Lung microvascular endothelial cell (primary cell): Measurements from ENCODE around the gene C2orf76. TPM values are rescaled to one million over a fixed set of nuclear protein-coding genes. Genes with fewer than 3 reads are reported as not detected.

Source experiments
- DNase-seq, 2 donors: peaks; one replicate each; pipeline versions ENCODE4 v3.0.0 to v3.0.0-alpha.2; 2010; ENCODE audit warnings: low read depth in 2 of 2
- total RNA-seq: library from RNA; depleted of rRNA; stranded (reverse); fragments of >200 nt; gene quantifications from 2 replicates; pipeline ENCODE4 v1.2.1, GENCODE V29; 2014

The C2orf76 gene
- total RNA-seq, 1 donor from 2014 or later, result 12.7 TPM

DNA sequence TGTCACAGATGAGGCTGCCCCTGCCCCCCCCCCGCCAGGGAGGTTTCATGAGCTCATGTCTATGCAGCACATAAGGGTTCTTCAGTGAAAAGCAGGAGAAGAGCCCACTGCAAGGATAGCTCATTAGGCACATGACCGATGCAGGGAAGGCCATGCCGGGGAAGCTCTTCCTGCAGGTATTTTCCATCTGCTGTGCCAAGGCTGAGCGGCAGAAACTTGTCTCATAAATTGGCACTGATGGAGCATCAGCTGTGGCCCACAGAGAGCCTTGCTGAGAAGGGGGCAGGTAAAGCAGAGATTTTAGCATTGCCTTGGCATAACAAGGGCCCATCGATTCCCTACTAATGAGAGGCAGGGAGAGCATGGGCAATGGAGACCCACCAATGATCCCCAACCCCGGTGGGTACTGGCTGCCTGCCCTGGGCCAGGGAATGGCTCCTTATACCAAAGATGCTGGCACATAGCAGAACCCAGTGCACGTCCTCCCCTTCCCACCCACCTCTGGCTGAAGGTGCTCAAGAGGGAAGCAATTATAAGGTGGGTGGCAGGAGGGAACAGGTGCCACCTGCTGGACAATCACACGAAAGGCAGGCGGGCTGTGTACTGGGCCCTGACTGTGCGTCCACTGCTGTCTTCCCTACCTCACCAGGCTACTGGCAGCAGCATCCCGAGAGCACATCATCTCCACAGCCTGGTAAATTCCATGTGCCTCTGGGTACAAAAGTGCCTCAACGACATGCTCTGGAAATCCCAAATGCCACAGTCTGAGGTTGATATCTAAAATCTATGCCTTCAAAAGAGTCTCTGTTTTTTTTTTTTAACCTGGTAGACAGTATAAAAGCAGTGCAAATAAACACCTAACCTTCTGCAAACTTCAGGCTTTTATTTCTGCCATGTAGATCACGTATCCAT lies 101.6 kb downstream of the C2orf76 start:
- DNase-seq, result peak; percentile 61 to 87

DNA sequence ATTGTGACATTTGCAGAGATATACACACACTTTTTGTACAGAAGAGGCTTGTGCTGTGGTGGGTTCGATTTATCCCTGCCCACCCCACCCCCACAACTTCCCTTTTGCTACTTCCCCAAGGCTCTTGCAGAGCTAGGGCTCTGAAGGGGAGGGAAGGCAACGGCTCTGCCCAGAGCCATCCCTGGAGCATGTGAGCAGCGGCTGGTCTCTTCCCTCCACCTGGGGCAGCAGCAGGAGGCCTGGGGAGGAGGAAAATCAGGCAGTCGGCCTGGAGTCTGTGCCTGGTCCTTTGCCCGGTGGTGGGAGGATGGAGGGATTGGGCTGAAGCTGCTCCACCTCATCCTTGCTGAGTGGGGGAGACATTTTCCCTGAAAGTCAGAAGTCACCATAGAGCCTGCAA lies 103.0 kb downstream of the C2orf76 start:
- no peak for DNase-seq

DNA sequence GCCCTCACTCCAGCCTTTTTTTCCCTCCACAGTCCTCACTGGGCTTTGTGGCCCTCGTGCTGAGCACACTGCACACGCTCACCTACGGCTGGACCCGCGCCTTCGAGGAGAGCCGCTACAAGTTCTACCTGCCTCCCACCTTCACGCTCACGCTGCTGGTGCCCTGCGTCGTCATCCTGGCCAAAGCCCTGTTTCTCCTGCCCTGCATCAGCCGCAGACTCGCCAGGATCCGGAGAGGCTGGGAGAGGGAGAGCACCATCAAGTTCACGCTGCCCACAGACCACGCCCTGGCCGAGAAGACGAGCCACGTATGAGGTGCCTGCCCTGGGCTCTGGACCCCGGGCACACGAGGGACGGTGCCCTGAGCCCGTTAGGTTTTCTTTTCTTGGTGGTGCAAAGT lies 103.6 kb downstream of the C2orf76 start:
- no peak for DNase-seq

GRCh38 chr2:119261493-119262225 lies 105.0 kb downstream of the C2orf76 start:
- no peak for DNase-seq

DNA sequence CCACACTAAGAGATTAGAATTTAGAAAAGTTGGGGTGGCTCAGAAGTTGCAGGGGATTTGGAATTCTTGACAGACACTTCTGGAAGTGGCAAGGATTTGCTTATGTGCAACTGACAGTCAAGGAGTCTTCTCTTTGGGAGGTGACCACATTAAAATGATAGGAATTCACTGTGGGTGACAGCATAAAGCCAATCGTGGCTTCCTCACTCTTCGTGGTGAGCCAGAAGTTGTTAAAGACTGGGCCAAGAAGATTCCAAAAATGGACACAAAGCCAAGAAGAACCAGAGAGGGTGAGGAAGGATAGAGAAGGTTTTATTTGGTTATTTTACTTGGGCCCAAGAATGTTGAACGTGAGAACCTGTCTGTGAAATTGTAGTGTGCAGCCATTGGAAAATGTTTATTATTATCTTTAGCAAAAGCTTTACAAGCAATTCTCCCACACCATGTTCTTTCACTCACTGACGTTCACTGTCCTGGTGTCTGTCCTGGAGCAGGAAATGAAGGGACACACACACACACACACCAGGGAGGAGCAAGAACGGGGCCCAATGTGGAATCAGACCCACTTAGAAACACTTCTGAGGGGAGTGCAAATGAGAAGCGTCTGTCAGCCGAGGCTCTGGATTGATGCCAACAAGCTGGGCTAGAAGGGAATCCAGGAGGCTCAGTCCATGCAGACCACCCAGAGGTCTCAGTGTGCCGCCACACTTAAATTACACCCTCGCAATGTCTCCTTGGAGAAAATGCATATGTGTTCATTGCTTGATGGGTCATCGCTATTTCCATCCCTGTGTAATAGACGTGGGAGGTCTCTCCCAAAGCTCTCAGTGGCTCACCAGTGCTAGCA lies 105.8 kb downstream of the C2orf76 start:
- no peak for DNase-seq

DNA sequence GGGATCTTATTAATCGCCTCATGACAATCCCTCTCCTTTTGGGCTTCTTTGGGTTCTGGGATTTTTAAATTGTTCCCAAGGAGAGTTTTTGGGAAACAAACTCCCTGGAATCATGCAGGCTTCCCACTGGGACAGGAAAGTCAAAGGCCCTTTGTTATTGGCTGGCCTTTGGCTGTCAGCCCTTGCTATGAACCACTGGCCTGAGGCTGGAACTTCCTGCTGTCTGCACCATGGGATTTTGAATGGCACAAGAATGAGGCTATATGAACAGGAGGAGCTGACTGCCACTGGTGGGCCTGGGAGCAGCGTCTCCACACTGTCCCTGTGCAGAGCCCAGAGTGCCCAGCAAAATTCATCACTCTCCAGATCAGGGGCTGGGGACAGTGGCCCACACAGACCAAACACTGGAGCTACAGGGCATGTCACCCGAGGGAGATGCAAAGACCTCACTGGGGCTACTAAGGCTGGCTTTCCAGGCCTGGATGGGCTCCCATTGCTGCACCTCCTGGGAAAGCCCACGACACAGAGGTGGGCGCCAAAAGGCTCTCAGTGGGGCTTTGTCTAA lies 107.3 kb downstream of the C2orf76 start:
- peak; percentile 22 to 86 for DNase-seq

DNA sequence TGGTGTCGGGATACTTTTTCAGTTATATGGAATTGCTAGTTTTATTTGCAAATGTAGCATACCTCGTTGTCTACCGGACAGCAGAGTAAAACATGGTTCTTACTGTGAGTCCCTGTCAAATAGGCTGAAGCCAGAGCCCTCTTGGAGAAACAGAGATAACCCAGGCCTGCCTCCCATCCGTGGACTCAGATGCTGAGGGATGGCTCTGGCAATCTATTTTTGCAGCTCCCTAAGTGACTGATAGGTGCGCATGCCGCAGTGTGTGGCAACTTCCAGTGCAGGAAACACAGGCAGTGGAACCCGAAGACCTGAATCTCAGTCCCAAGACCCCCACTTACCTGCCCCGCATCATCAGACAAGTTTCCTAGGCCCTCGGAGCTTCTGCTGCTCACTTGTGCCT lies 109.4 kb downstream of the C2orf76 start:
- DNase-seq, result no peak

GRCh38 chr2:119256582-119256921 lies 110.1 kb downstream of the C2orf76 start:
- DNase-seq, result no peak

DNA sequence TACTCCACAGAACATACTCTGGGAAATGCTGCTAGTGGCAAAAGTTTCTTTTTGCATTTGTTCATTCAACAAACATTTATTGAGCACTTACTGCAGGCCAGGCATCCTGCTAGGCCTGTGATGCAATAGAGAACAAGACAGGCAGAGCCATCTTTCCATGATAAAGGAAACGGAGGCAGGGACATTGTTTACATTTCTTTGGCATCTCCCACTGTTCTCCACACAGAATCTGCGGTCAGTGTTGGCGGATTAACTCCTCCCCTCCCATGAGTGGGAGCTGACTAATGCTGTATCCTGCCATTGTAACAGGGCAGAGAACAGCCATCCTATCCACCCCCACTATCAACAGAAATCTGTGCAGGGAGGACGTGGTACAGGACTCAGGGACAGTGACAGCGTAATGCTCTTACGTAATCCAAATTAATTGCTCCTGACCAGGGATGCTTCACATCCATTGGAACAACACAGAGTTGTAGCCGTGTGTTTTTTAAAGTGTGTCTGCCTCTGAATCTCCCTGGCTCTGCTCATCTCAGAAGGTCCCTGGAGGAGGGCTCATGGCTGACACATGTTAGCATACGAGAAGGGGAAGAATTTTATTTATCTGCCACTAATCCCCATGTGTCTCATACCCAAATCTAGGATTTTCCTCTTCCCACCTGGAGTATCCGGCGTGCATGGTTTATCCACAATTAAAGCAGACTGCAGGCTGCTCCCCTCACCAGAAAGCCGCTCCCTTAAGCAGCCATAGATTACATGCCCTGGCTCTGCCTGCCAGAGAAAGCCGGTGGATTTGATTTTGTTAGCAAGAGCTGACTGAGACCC lies 110.7 kb downstream of the C2orf76 start:
- peak; percentile 96 to 99 for DNase-seq

DNA sequence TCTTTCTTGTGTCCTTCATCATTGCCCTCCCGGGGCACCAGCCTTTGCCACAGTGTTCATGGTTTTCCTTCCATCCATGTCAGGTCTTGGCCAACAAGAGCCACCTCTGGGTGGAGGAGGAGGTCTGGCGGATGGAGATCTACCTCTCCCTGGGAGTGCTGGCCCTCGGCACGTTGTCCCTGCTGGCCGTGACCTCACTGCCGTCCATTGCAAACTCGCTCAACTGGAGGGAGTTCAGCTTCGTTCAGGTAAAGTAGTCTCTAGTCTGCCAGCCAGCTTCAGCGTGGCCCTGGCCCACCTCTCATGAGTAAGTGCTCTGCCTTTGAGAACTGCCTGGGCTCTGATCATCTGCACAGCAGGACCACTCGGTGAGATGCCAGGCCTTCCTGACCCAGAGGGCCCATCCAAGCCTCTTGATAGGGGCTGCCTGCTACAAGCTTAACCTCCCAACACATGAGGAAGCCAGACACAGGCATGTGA lies 112.0 kb downstream of the C2orf76 start:
- DNase-seq, result no peak

GRCh38 chr2:119253760-119254600 lies 112.7 kb downstream of the C2orf76 start:
- no peak for DNase-seq

- DNase-seq, result peak; percentile 41 to 48
Observed at GRCh38 chr2:119253114-119253702, 113.4 kb downstream of the C2orf76 start.

Other genes starting within 250 kb of the C2orf76 start
- gene C1QL2, start 208.1 kb downstream of the C2orf76 start, total RNA-seq, result not detected in 2 replicates
- gene STEAP3, start 143.0 kb downstream of the C2orf76 start, total RNA-seq, result 4.6 and 7.2 TPM in 2 replicates
- 84.5 and 102 TPM in 2 replicates for gene DBI, start 143 bp upstream of the C2orf76 start, total RNA-seq
- 0.20 and 0.22 TPM in 2 replicates for gene TMEM37, start 65.0 kb upstream of the C2orf76 start, total RNA-seq
- not detected in 2 replicates for gene SCTR, start 157.6 kb upstream of the C2orf76 start, total RNA-seq
- not detected in 2 replicates for gene CFAP221, start 177.6 kb upstream of the C2orf76 start, total RNA-seq